Activated CD4-positive, alpha-beta T cell treated with anti-CD3 and anti-CD28 coated beads for 36 hours (primary cell): ENCODE data around the gene RBMS3. TPM values are rescaled to one million over a fixed set of nuclear protein-coding genes. Genes with fewer than 3 reads are reported as not detected.
"Not testable (repeated sequence)": the region's sequence is repeated elsewhere in the genome, so short reads cannot be mapped to it uniquely, and the experiment has no call there.

Experiments used
- ATAC-seq: fragments of 200-7000 bp; cut with Tn5 transposase; one replicate; pipeline ENCODE4 v1.10.0; 2021; ENCODE audit warnings: mild to moderate bottlenecking, moderate library complexity
- CTCF ChIA-PET: fragments of 350-600 bp; sonication (Branson Sonifier 250); formaldehyde crosslinking; loops from one replicate; lab custom pipeline; 2021; ENCODE audit warnings: antibody characterized with exemption; lab: Charles Lee
- POLR2A ChIA-PET: fragments of 350-600 bp; sonication (Branson Sonifier 250); formaldehyde crosslinking; loops from one replicate; lab custom pipeline; 2021; ENCODE audit warnings: antibody characterized with exemption, inconsistent platforms; lab: Charles Lee
- DNase-seq: peaks from one replicate; pipeline ENCODE4 v3.0.0-alpha.2; 2020
- H3K27ac Mint-ChIP-seq: one replicate; pipeline ENCODE4 v1.8.0; 2021; ENCODE audit warnings: mixed read lengths
- H3K27me3 Mint-ChIP-seq: one replicate; pipeline ENCODE4 v1.8.0; 2021; ENCODE audit warnings: mixed read lengths
- H3K36me3 Mint-ChIP-seq: one replicate; pipeline ENCODE4 v1.8.0; 2021; ENCODE audit warnings: low read depth, mixed read lengths
- H3K4me1 Mint-ChIP-seq: one replicate; pipeline ENCODE4 v1.8.0; 2021; ENCODE audit warnings: mixed read lengths
- H3K4me3 Mint-ChIP-seq: one replicate; pipeline ENCODE4 v1.8.0; 2021; ENCODE audit warnings: mild to moderate bottlenecking, moderate library complexity, mixed read lengths
- H3K9me3 Mint-ChIP-seq: one replicate; pipeline ENCODE4 v1.8.0; 2021; ENCODE audit warnings: low read depth, mixed read lengths
- intact Hi-C, 2 experiments: fragments of 100-400 bp; cut with DNase I in 1 of 2; cut with micrococcal nuclease in 1 of 2; formaldehyde crosslinking; loops; one replicate each; pipeline versions ENCODE4 v1.14.2 to v1.15.1; 2022 to 2024; cut with DNase I, micrococcal nuclease
- total RNA-seq, 2 experiments: library from RNA; stranded (reverse); gene quantifications; one replicate each; pipeline ENCODE4 v1.2.3, GENCODE V29; 2021

The RBMS3 gene
- total RNA-seq, 2 experiments from 2014 or later = 1.5 to 2.0 TPM

DNA sequence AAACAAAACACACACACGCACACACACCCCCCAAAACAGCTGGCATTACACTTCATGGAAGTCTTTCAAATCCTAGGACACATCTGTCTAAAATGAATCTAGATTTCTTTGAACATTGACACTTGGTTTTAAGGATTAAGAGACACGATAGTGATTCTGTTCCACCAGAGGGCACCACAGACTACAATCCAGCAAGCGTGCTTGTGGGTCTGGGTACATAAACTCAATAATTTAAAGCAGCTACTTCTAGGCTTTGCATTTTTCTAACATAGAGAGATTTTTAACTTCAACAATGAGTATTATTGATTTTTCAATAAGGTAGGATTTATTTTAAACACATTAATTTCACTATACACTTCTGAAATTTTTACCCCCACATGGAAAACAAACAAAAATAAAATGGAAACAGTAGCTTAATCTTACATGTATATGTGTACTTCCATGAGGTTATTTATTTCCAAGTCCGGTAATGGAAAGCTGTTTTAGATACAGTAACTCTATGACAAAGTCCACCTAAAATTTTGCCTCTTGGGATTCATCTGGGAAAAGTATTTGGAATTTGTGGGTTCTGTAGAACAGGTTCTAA is 761.5 kb downstream of the RBMS3 start:
- Mint-ChIP-seq H3K4me1 (peaks cover 3% of the 10 kb centered on the region), H3K27ac (no peak overlapping the region), H3K9me3 (no peaks in the 10 kb centered on the region), H3K27me3 (peaks cover 13% of the 10 kb centered on the region), H3K4me3 (no peak overlapping the region), H3K36me3 (no peaks in the 10 kb centered on the region)
- DNase-seq (peak; percentile 75), ATAC-seq (no peak)
- ChIA-PET POLR2A (no interaction called here), CTCF (interaction anchor here (0.6 to 5.2 kb wide), 26 partner anchors 9 to 1123 kb away, joined by 3 to 69 read pairs (median 4); no protein-coding TSS in a partner anchor)
- intact Hi-C loops = loop anchor here (1.0 to 5.0 kb wide), 5 partner anchors 157 to 1090 kb away; no protein-coding TSS in a partner anchor

DNA sequence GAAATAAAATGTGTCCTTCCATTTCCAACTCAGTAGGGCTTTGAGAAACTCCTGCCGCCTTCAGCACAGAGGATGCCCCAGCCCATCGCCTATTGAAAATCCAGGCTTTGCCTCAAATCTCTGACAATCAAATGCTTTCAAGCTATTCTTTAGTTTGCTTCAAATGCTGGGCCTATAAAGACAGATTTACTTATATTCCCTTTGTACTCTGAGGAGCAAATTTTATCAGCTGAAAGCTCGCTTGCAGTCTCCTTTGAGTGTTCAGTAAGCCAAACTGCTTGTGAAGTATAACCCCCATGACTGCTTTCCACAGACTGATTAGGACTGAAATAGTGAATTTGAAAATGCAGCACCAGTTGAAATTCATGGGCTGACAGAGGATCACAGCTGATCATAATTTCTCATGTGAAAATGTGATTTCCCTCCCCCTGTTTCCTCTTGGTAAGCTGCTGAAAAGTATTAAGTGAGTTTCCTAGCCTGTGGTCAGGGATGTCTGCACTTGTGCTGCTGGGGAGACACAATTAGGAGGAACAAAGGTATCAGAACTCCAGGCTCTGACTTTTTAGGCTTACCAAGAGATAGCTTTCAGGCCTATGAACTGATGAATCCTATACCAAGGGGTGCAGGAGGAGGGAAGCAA is 762.2 kb downstream of the RBMS3 start:
- intact Hi-C loops = loop anchor here (1.0 to 5.0 kb wide), 5 partner anchors 156 to 1089 kb away; no protein-coding TSS in a partner anchor
- ATAC-seq = no peak
- Mint-ChIP-seq H3K4me3 (no peak overlapping the region), H3K9me3 (no peaks in the 10 kb centered on the region), H3K36me3 (no peaks in the 10 kb centered on the region), H3K27me3 (peaks cover 13% of the 10 kb centered on the region), H3K4me1 (peaks cover 3% of the 10 kb centered on the region), H3K27ac (no peak overlapping the region)
- ChIA-PET POLR2A (no interaction called here), CTCF (interaction anchor here (0.6 to 5.2 kb wide), 26 partner anchors 10 to 1122 kb away, joined by 3 to 69 read pairs (median 4); no protein-coding TSS in a partner anchor)
- DNase-seq = no peak

DNA sequence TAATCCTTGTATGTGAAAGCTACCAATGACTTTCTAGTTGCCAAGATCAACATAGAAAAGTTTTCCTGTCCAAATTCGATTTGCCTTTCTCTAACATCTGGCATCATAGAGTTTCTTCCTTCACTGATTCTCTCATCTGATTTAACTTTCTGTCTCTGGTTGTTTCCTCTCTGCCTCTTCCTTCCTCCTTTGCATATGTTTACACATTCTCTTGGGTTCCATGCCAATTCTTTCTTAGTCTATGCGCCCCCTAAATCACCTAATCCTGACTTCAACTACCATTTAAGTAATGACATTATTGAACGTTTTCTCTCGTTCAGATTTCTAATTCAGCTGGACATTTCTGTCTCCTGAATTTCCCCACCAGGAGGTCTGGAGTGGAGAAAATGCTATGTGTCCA is 763.6 kb downstream of the RBMS3 start:
- no peak overlapping the region for H3K4me3 Mint-ChIP-seq
- ChIA-PET CTCF (interaction anchor here (5.2 kb wide), 1 partner anchor 154 kb away, joined by 69 read pairs; no protein-coding TSS in a partner anchor), POLR2A (no interaction called here)
- H3K4me1 Mint-ChIP-seq = peaks cover 3% of the 10 kb centered on the region
- no peaks in the 10 kb centered on the region for H3K36me3 Mint-ChIP-seq
- DNase-seq (no peak), ATAC-seq (no peak)
- H3K9me3 Mint-ChIP-seq = no peaks in the 10 kb centered on the region
- no peak overlapping the region for H3K27ac Mint-ChIP-seq
- intact Hi-C loops = loop anchor here in 1 of 2 experiments (5.0 kb wide), 1 partner anchor 723 kb away; no protein-coding TSS in a partner anchor
- H3K27me3 Mint-ChIP-seq = peaks cover 14% of the 10 kb centered on the region

DNA sequence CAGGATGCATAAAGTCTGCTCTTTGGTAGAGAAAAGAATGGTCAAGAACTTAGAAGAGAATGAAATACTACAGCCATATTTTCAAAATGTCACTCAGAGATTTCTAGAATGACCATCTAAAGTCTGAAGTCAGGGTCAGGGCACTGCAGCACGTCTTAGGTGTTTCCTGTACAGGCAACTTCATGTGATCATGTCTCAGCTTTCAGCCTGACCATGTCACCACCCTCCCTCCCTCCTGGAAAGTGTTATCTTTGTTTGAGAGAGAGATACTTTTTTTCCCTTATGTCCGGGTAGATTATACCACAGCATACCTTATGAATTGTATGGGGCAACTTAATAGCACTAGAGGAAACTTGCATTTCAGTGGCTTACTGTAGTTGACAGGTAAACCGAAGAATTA is 767.6 kb downstream of the RBMS3 start:
- H3K27ac Mint-ChIP-seq = no peak overlapping the region
- intact Hi-C loops = no loop called here
- H3K9me3 Mint-ChIP-seq = no peaks in the 10 kb centered on the region
- H3K36me3 Mint-ChIP-seq = no peaks in the 10 kb centered on the region
- ATAC-seq (no peak), DNase-seq (no peak)
- H3K4me3 Mint-ChIP-seq = no peak overlapping the region
- H3K27me3 Mint-ChIP-seq = peaks cover 10% of the 10 kb centered on the region
- ChIA-PET POLR2A (no interaction called here), CTCF (interaction anchor here (0.9 kb wide), 1 partner anchor 24 kb away, joined by 3 read pairs; no protein-coding TSS in a partner anchor)
- H3K4me1 Mint-ChIP-seq = no peaks in the 10 kb centered on the region

DNA sequence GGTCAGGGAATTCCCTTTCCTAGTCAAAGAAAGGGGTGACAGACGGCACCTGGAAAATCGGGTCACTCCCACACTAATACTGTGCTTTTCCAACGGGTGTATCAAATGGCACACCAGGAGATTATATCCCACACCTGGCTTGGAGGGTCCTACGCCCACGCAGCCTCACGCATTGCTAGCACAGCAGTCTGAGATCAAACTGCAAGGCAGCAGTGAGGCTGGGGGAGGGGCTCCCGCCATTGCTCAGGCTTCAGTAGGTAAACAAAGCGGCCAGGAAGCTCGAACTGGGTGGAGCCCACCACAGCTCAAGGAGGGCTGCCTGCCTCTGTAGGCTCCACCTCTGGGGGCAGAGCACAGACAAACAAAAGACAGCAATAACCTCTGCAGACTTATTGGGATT is 769.2 kb downstream of the RBMS3 start:
- H3K4me1 Mint-ChIP-seq, H3K9me3 Mint-ChIP-seq, ATAC-seq, H3K36me3 Mint-ChIP-seq, POLR2A ChIA-PET, H3K27ac Mint-ChIP-seq, CTCF ChIA-PET, intact Hi-C loops, DNase-seq, H3K4me3 Mint-ChIP-seq: not testable (repeated sequence)
- peaks cover 11% of the 10 kb centered on the region for H3K27me3 Mint-ChIP-seq

DNA sequence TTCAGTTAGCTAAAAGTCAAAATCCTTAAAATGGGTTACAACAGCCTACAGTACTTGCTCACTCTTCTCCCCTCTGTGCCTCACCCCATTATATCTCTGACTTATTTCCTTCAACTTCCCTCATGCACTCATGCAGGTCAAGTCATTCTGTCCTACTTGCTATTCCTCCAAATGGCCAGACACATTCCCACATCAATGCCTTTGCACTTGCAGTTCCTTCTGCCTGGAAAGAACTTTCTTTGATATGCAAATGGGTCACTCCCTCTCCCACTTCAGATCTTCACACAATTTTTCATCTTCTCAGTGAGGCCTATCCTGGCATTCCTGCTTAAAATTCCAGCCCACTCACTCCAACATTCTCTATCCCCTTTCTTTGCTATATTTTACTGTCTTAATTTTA is 778.4 kb downstream of the RBMS3 start:
- DNase-seq = no peak
- Mint-ChIP-seq H3K4me3 (no peak overlapping the region), H3K36me3 (peaks cover under 1% of the 10 kb centered on the region), H3K27me3 (peaks cover 2% of the 10 kb centered on the region), H3K27ac (no peak overlapping the region), H3K4me1 (no peaks in the 10 kb centered on the region), H3K9me3 (no peaks in the 10 kb centered on the region)
- ChIA-PET CTCF (no interaction called here), POLR2A (interaction anchor here (0.6 kb wide), 1 partner anchor 46 kb away, joined by 3 read pairs; no protein-coding TSS in a partner anchor)
- ATAC-seq = no peak
- intact Hi-C loops = no loop called here
